Measurements from ENCODE around the gene FGF21. TPM values are rescaled to one million over a fixed set of nuclear protein-coding genes. Genes with fewer than 3 reads are reported as not detected.
"Not testable (repeated sequence)": the region's sequence is repeated elsewhere in the genome, so short reads cannot be mapped to it uniquely, and the experiment has no call there.

Gene FGF21
- total and polyA plus RNA-seq, 7 experiments from 2014 or later = not detected

GRCh38 chr19:48757089-48757675 lies 1.9 kb downstream of the FGF21 start:
- DNase-seq = no peak
- Mint-ChIP-seq H3K4me3 (no peak overlapping the region), H3K36me3 (no peaks in the 10 kb centered on the region), H3K4me1 (peaks cover 4 to 18% (median 13%) of the 10 kb centered on the region in 7 donors), H3K27me3 (peaks cover 7 to 36% (median 20%) of the 10 kb centered on the region in 5 donors), H3K9me3 (no peaks in the 10 kb centered on the region), H3K27ac (no peak overlapping the region)
- no peak overlapping the region for H3K4me3 ChIP-seq (ENCODE audit: low read length)
- ChIA-PET POLR2A (no interaction called here), CTCF (interaction anchor here (0.7 kb wide), 1 partner anchor 86 kb away, joined by 4 read pairs; no protein-coding TSS in a partner anchor)
- H3K27ac ChIP-seq (ENCODE audit: low read depth, low read length) = no peak overlapping the region
- no peak for ATAC-seq
- H3K4me1 ChIP-seq (ENCODE audit: control insufficient read depth in 2 of 2, insufficient read depth in 2 of 2, low read length in 2 of 2) = peaks cover 5 to 12% of the 10 kb centered on the region in 2 donors
- H3K9me3 ChIP-seq (ENCODE audit: control insufficient read depth in 2 of 3, low read length in 3 of 3) = no peaks in the 10 kb centered on the region
- intact Hi-C loops (cut with micrococcal nuclease) = no loop called here
- H3K36me3 ChIP-seq (ENCODE audit: control insufficient read depth in 2 of 3, insufficient read depth in 3 of 3, low read length in 3 of 3) = no peaks in the 10 kb centered on the region
- H3K27me3 ChIP-seq (ENCODE audit: control insufficient read depth in 2 of 2, insufficient read depth in 2 of 2, low read length in 2 of 2) = no peaks in the 10 kb centered on the region

DNA sequence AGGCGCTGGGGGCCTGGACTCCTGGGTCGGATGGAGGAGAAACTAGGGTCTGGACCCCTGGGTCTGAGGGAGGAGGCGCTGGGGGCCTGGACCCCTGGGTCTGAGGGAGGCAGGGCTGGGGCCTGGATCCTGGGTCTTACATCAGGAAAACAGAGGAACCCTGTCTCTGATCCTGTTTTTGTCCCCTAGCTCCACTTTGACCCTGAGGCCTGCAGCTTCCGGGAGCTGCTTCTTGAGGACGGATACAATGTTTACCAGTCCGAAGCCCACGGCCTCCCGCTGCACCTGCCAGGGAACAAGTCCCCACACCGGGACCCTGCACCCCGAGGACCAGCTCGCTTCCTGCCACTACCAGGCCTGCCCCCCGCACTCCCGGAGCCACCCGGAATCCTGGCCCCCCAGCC lies 2.4 kb downstream of the FGF21 start:
- CTCF ChIA-PET = interaction anchor here (0.7 kb wide), 1 partner anchor 85 kb away, joined by 4 read pairs; no protein-coding TSS in a partner anchor
- POLR2A ChIA-PET = no interaction called here
- Histone ChIP-seq H3K4me3 (ENCODE audit: low read length) (no peak overlapping the region), H3K27ac (ENCODE audit: low read depth, low read length) (no peak overlapping the region), H3K4me1 (ENCODE audit: control insufficient read depth in 2 of 2, insufficient read depth in 2 of 2, low read length in 2 of 2) (peaks cover 5 to 8% of the 10 kb centered on the region in 2 donors), H3K36me3 (ENCODE audit: control insufficient read depth in 2 of 3, insufficient read depth in 3 of 3, low read length in 3 of 3) (no peaks in the 10 kb centered on the region), H3K9me3 (ENCODE audit: control insufficient read depth in 2 of 3, low read length in 3 of 3) (no peaks in the 10 kb centered on the region), H3K27me3 (ENCODE audit: control insufficient read depth in 2 of 2, insufficient read depth in 2 of 2, low read length in 2 of 2) (no peaks in the 10 kb centered on the region)
- H3K27me3 Mint-ChIP-seq = peaks cover 7 to 39% (median 19%) of the 10 kb centered on the region in 5 donors
- H3K27ac Mint-ChIP-seq = no peak overlapping the region
- DNase-seq (no peak), ATAC-seq (no peak)
- intact Hi-C loops (cut with micrococcal nuclease) = no loop called here
- no peaks in the 10 kb centered on the region for H3K36me3 Mint-ChIP-seq
- H3K4me3 Mint-ChIP-seq = no peak overlapping the region
- H3K4me1 Mint-ChIP-seq = peaks cover 3 to 17% (median 11%) of the 10 kb centered on the region in 7 donors
- no peaks in the 10 kb centered on the region for H3K9me3 Mint-ChIP-seq

DNA sequence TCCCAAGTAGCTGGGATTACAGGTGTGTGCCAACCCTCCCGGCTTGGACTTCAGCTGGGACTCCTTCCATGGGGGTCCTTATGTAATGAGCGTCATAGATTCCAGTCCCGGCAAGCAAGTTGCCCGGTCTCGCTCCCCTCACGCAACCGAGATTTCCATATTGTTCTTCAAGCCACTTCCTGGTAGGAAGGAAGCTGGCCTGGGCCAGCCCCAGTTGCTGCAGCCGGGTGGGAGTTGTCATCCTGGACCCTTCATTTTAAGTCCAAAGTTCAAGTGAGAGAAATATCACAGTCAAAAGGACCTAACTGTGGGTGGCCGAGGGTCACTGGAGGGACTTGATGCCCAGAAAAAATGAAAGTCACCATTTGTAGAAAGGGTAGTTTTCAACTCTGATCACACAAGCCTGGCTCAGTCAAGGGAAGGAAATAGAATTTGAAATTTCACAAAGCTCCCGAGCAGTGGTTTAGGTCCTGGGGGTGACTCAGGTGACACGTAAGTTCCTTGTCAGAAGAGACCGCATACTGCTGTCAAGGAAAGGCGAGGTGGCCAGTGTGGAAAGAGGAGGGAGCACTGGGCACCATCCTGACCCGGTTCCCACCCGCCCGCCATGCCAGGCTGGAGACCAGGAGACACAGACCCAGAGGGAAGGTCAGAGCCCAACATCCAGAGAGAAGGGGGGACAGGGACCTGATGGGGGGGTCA lies 5.3 kb downstream of the FGF21 start:
- Histone ChIP-seq H3K4me1 (ENCODE audit: control insufficient read depth in 2 of 2, insufficient read depth in 2 of 2, low read length in 2 of 2) (no peaks in the 10 kb centered on the region), H3K36me3 (ENCODE audit: control insufficient read depth in 2 of 3, insufficient read depth in 3 of 3, low read length in 3 of 3) (no peaks in the 10 kb centered on the region), H3K9me3 (ENCODE audit: control insufficient read depth in 2 of 3, low read length in 3 of 3) (no peaks in the 10 kb centered on the region), H3K27me3 (ENCODE audit: control insufficient read depth in 2 of 2, insufficient read depth in 2 of 2, low read length in 2 of 2) (no peaks in the 10 kb centered on the region), H3K4me3 (ENCODE audit: low read length) (no peak overlapping the region), H3K27ac (ENCODE audit: low read depth, low read length) (no peak overlapping the region)
- intact Hi-C loops (cut with micrococcal nuclease) = no loop called here
- H3K4me3 Mint-ChIP-seq = peak overlapping the region in 1 of 10 donors; percentile 30
- ChIA-PET POLR2A (interaction anchor here (0.6 kb wide), 1 partner anchor 169 kb away, joined by 3 read pairs; no protein-coding TSS in a partner anchor), CTCF (interaction anchor here (0.7 kb wide), 1 partner anchor 27 kb away, joined by 3 read pairs; no protein-coding TSS in a partner anchor)
- H3K27ac Mint-ChIP-seq = peak overlapping the region in 2 of 9 donors; percentile 13 to 76
- DNase-seq = no peak
- H3K36me3 Mint-ChIP-seq = no peaks in the 10 kb centered on the region
- peaks cover 0 to 8% (median 4%) of the 10 kb centered on the region in 7 donors for H3K4me1 Mint-ChIP-seq
- no peaks in the 10 kb centered on the region for H3K9me3 Mint-ChIP-seq
- peaks cover 0 to 25% (median 7%) of the 10 kb centered on the region in 5 donors for H3K27me3 Mint-ChIP-seq
- ATAC-seq = no peak

DNA sequence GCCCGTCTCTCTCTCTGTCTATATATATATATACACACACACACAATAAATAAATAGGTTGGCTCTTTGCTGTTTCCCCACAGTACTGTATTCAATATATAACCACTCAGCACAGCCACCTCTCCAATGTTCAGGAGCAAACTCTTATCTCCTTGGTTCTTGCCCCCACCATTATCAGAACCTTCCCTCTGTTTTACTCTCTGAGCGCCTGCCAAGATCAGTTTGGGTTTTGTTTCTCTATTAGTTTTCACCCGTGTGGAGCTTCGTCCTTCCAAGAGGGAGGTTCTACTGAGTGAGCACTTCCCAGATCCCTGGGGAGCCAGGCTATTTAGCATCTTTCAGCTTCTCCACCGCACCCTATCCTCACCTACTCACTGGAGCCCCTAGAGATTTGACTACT lies 10.5 kb downstream of the FGF21 start:
- CTCF ChIA-PET; H3K27ac Mint-ChIP-seq; H3K4me3 ChIP-seq (ENCODE audit: low read length); H3K27me3 ChIP-seq (ENCODE audit: control insufficient read depth in 2 of 2, insufficient read depth in 2 of 2, low read length in 2 of 2); POLR2A ChIA-PET; H3K36me3 ChIP-seq (ENCODE audit: control insufficient read depth in 2 of 3, insufficient read depth in 3 of 3, low read length in 3 of 3); H3K9me3 ChIP-seq (ENCODE audit: control insufficient read depth in 2 of 3, low read length in 3 of 3); DNase-seq; H3K27ac ChIP-seq (ENCODE audit: low read depth, low read length); H3K4me1 ChIP-seq (ENCODE audit: control insufficient read depth in 2 of 2, insufficient read depth in 2 of 2, low read length in 2 of 2); H3K36me3 Mint-ChIP-seq; H3K9me3 Mint-ChIP-seq; H3K4me1 Mint-ChIP-seq; intact Hi-C loops (cut with micrococcal nuclease); H3K4me3 Mint-ChIP-seq; ATAC-seq: not testable (repeated sequence)
- H3K27me3 Mint-ChIP-seq = peaks cover 1 to 37% (median 13%) of the 10 kb centered on the region in 5 donors

- H3K4me1 ChIP-seq (ENCODE audit: control insufficient read depth in 2 of 2, insufficient read depth in 2 of 2, low read length in 2 of 2); POLR2A ChIA-PET; H3K4me3 ChIP-seq (ENCODE audit: low read length); H3K27ac ChIP-seq (ENCODE audit: low read depth, low read length); H3K36me3 ChIP-seq (ENCODE audit: control insufficient read depth in 2 of 3, insufficient read depth in 3 of 3, low read length in 3 of 3); H3K9me3 Mint-ChIP-seq; ATAC-seq; intact Hi-C loops (cut with micrococcal nuclease); DNase-seq; H3K9me3 ChIP-seq (ENCODE audit: control insufficient read depth in 2 of 3, low read length in 3 of 3); H3K4me3 Mint-ChIP-seq; H3K4me1 Mint-ChIP-seq; H3K36me3 Mint-ChIP-seq; H3K27me3 ChIP-seq (ENCODE audit: control insufficient read depth in 2 of 2, insufficient read depth in 2 of 2, low read length in 2 of 2): not testable (repeated sequence)
- Mint-ChIP-seq H3K27ac (peak overlapping the region in 1 of 9 donors; percentile 38), H3K27me3 (peaks cover 0 to 23% (median 13%) of the 10 kb centered on the region in 5 donors)
- CTCF ChIA-PET = interaction anchor here (0.7 kb wide), 1 partner anchor 69 kb away, joined by 3 read pairs; no protein-coding TSS in a partner anchor
These were observed 12.9 kb downstream of the FGF21 start for GRCh38 chr19:48768171-48768753.

DNA sequence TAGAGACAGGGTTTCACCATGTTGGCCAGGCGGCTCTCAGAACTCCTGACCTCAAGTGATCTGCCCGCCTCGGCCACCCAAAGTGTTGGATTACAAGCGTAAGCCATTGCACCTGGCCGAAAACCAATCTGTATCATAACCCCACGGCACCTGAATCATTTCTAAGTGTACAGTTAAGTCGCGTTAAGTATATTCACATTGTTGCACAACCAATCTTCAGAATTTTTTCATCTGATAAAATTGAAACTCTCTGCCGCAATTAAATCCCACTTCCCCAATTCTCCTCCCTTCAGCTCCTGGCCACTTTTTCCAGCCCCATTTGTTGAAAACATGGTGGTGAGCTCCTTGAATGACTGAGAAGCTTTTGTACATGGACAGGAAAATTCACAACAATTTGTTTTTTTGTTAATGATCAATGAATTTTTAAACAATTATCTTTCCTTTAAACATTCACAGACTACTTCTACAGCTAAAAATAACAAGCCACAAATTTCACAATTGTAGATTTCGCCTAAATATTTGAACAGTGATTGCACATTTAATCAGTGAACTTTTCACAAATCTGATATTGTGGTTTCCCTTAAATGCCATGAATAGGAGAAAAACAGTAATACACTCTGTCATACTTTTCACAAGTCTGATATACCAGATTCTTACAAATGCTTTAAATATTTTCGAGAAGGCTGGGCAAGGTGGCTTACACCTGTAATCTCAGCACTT lies 13.8 kb downstream of the FGF21 start:
- H3K4me1 ChIP-seq (ENCODE audit: control insufficient read depth in 2 of 2, insufficient read depth in 2 of 2, low read length in 2 of 2) = no peaks in the 10 kb centered on the region
- POLR2A ChIA-PET = interaction anchor here (1.0 kb wide), 1 partner anchor 13 kb away, joined by 4 read pairs; the partner anchor contains the start of gene FGF21
- no peak for ATAC-seq
- H3K9me3 ChIP-seq (ENCODE audit: control insufficient read depth in 2 of 3, low read length in 3 of 3) = no peaks in the 10 kb centered on the region
- CTCF ChIA-PET = no interaction called here
- DNase-seq = no peak
- Mint-ChIP-seq H3K27ac (no peak overlapping the region), H3K4me3 (no peak overlapping the region), H3K9me3 (no peaks in the 10 kb centered on the region), H3K4me1 (peaks cover 0 to 5% (median 0%) of the 10 kb centered on the region in 7 donors), H3K27me3 (peaks cover 0 to 23% (median 13%) of the 10 kb centered on the region in 5 donors), H3K36me3 (no peaks in the 10 kb centered on the region)
- H3K27me3 ChIP-seq (ENCODE audit: control insufficient read depth in 2 of 2, insufficient read depth in 2 of 2, low read length in 2 of 2) = peaks cover 0 to 4% of the 10 kb centered on the region in 2 donors
- no peak overlapping the region for H3K4me3 ChIP-seq (ENCODE audit: low read length)
- intact Hi-C loops (cut with micrococcal nuclease) = no loop called here
- no peak overlapping the region for H3K27ac ChIP-seq (ENCODE audit: low read depth, low read length)
- no peaks in the 10 kb centered on the region for H3K36me3 ChIP-seq (ENCODE audit: control insufficient read depth in 2 of 3, insufficient read depth in 3 of 3, low read length in 3 of 3)
